Aorta (tissue), 5 donors: ENCODE results near the gene INO80B. TPM values are rescaled to one million over a fixed set of nuclear protein-coding genes. Genes with fewer than 3 reads are reported as not detected.

Experiments used
- ATAC-seq: fragments of 200-7000 bp; cut with Tn5 transposase; one replicate; pipeline ENCODE4 v1.9.1; 2022; ENCODE audit warnings: moderate library complexity; ENCODE audit not compliant: low FRiP score
- DNase-seq, 2 donors: peaks; one replicate each; pipeline ENCODE4 v3.0.0-alpha.2; 2020
- H3K27ac ChIP-seq, 2 donors: one replicate each; pipeline ENCODE4 v1.5.1; 2013; ENCODE audit warnings: low read length in 2 of 2, mild to moderate bottlenecking in 2 of 2, moderate library complexity in 2 of 2, control low read depth in 1 of 2, inconsistent platforms in 1 of 2, low read depth in 1 of 2
- H3K27me3 ChIP-seq, 2 donors: one replicate each; pipeline ENCODE4 v1.6.1; 2013; ENCODE audit warnings: control low read depth in 1 of 2, low read length in 1 of 2, mild to moderate bottlenecking in 1 of 2, moderate library complexity in 1 of 2; ENCODE audit not compliant: insufficient read depth in 2 of 2, control insufficient read depth in 1 of 2
- H3K36me3 ChIP-seq, 2 donors: one replicate each; pipeline ENCODE4 v1.6.1; 2013; ENCODE audit warnings: control low read depth in 1 of 2, low read length in 1 of 2, mild to moderate bottlenecking in 1 of 2; ENCODE audit not compliant: insufficient read depth in 2 of 2, control insufficient read depth in 1 of 2
- H3K4me1 ChIP-seq, 2 donors: one replicate each; pipeline ENCODE4 v1.6.1; 2013; ENCODE audit warnings: low read length in 2 of 2, control low read depth in 1 of 2, mild to moderate bottlenecking in 1 of 2, moderate library complexity in 1 of 2; ENCODE audit not compliant: insufficient read depth in 2 of 2, control insufficient read depth in 1 of 2
- H3K4me3 ChIP-seq, 2 donors: one replicate each; pipeline ENCODE4 v1.5.1; 2013; ENCODE audit warnings: low read length in 2 of 2, control low read depth in 1 of 2, mild to moderate bottlenecking in 1 of 2
- H3K9me3 ChIP-seq: one replicate; pipeline ENCODE4 v1.6.1; 2013; ENCODE audit warnings: mild to moderate bottlenecking, low read length; ENCODE audit not compliant: control insufficient read depth
- WGBS, 2 donors: extraction: QIAGEN DNeasy Blood & Tissue Kit; methylation state at CpG; one replicate each; pipeline ENCODE4 v1.1.7; 2013; 5-methylcytosine and 5-hydroxymethylcytosine counted together
- intact Hi-C, 2 donors: fragments of 100-400 bp; cut with DNase I; formaldehyde crosslinking; loops; one replicate each; pipeline versions ENCODE4 v1.14.2 to v1.15.0; 2022
- polyA plus RNA-seq, 2 donors: library from polyadenylated mRNA; stranded (reverse); fragments of 200-250 nt; gene quantifications; one replicate each; pipeline ENCODE4 v1.2.3, GENCODE V29; 2013
- total RNA-seq, 2 donors: library from RNA; stranded (reverse); fragmentation: NEBNext Ultra II Directional; extraction: Animal tissue kit (Norgen Biotek cat#: 25700); gene quantifications; one replicate each; pipeline ENCODE4 v1.2.1, GENCODE V29; 2021
- donor health status: healthy with polysubstance abuse.
- donor health status: Bipolar disorder and iron deficiency.
- donor health status: DM: no; HTN: no; CAD: no.
- donor health status: DM: no; HTN: no; CAD: no.
- donor health status: DM: yes; HTN: yes; CAD: no.

The INO80B gene
- total and polyA plus RNA-seq, 4 donors, result 18.2 to 60.9 (median 33.8) TPM

- ATAC-seq, result no peak
Observed at GRCh38 chr2:74501335-74502071, 46.6 kb downstream of the INO80B start.

GRCh38 chr2:74502147-74502719, 47.3 kb downstream of the INO80B start:
- DNase-seq (no peak), ATAC-seq (no peak)
- H3K9me3 ChIP-seq, result no peaks in the 10 kb centered on the region
- intact Hi-C loops, result no loop called here
- no peaks in the 10 kb centered on the region for H3K4me1 ChIP-seq
- no peak overlapping the region for H3K4me3 ChIP-seq
- WGBS, 2 donors, result 43 to 47% methylated on average over 32 of the region's 32 CpGs
- H3K27me3 ChIP-seq, result no peaks in the 10 kb centered on the region
- peaks cover 0 to 1% of the 10 kb centered on the region in 2 donors for H3K36me3 ChIP-seq
- H3K27ac ChIP-seq, result no peak overlapping the region

More at GRCh38 chr2:74501335-74502071, 46.6 kb downstream of the INO80B start:
- no peak overlapping the region for H3K27ac ChIP-seq
- no peaks in the 10 kb centered on the region for H3K9me3 ChIP-seq
- no peaks in the 10 kb centered on the region for H3K27me3 ChIP-seq
- H3K36me3 ChIP-seq, result peaks cover 0 to 1% of the 10 kb centered on the region in 2 donors
- no peaks in the 10 kb centered on the region for H3K4me1 ChIP-seq
- H3K4me3 ChIP-seq, result no peak overlapping the region
- intact Hi-C loops, result no loop called here
- 87 to 88% methylated on average over 18 of the region's 18 CpGs for WGBS, 2 donors
- no peak for DNase-seq

- Histone ChIP-seq H3K4me3 (peak overlapping the region in 1 of 2 donors; percentile 27), H3K27ac (no peak overlapping the region), H3K36me3 (peaks cover 0 to 1% of the 10 kb centered on the region in 2 donors), H3K9me3 (no peaks in the 10 kb centered on the region), H3K4me1 (no peaks in the 10 kb centered on the region), H3K27me3 (no peaks in the 10 kb centered on the region)
- DNase-seq, result peak; percentile 91 to 93
- intact Hi-C loops, result no loop called here
- peak; percentile 67 for ATAC-seq
- WGBS, 2 donors, result 5 to 6% methylated on average over 63 to 67 of the region's 67 CpGs
Observed at GRCh38 chr2:74502720-74503505, 48.0 kb downstream of the INO80B start.

- no peak for DNase-seq
- no peak overlapping the region for H3K4me3 ChIP-seq
- H3K27ac ChIP-seq, result no peak overlapping the region
- H3K4me1 ChIP-seq, result no peaks in the 10 kb centered on the region
- intact Hi-C loops, result no loop called here
- no peaks in the 10 kb centered on the region for H3K9me3 ChIP-seq
- 72% methylated on average over 45 of the region's 45 CpGs for WGBS, 2 donors
- no peaks in the 10 kb centered on the region for H3K27me3 ChIP-seq
- no peak for ATAC-seq
- peaks cover 0 to 1% of the 10 kb centered on the region in 2 donors for H3K36me3 ChIP-seq
Observed at GRCh38 chr2:74503506-74504475, 48.9 kb downstream of the INO80B start.

GRCh38 chr2:74504591-74504990, 49.7 kb downstream of the INO80B start:
- no peaks in the 10 kb centered on the region for H3K9me3 ChIP-seq
- no peaks in the 10 kb centered on the region for H3K4me1 ChIP-seq
- H3K36me3 ChIP-seq, result peaks cover 0 to 1% of the 10 kb centered on the region in 2 donors
- intact Hi-C loops, result no loop called here
- H3K27me3 ChIP-seq, result no peaks in the 10 kb centered on the region
- 93 to 96% methylated on average over 3 of the region's 3 CpGs for WGBS, 2 donors
- H3K4me3 ChIP-seq, result no peak overlapping the region
- no peak for DNase-seq
- no peak overlapping the region for H3K27ac ChIP-seq
- no peak for ATAC-seq

GRCh38 chr2:74505448-74506246, 50.8 kb downstream of the INO80B start:
- Histone ChIP-seq H3K4me1 (no peaks in the 10 kb centered on the region), H3K27ac (no peak overlapping the region), H3K36me3 (peaks cover 0 to 1% of the 10 kb centered on the region in 2 donors), H3K4me3 (no peak overlapping the region), H3K27me3 (no peaks in the 10 kb centered on the region), H3K9me3 (no peaks in the 10 kb centered on the region)
- 96% methylated on average over 14 of the region's 14 CpGs for WGBS, 2 donors
- DNase-seq (no peak), ATAC-seq (no peak)
- intact Hi-C loops, result loop anchor here in 1 of 2 donors (2.0 kb wide), 1 partner anchor 23 kb away; the partner anchor contains the start of genes AUP1 and HTRA2

GRCh38 chr2:74507145-74507925, 52.4 kb downstream of the INO80B start, which contains the start of gene PCGF1:
TSS of gene PCGF1 (minus strand) at chr2:74507695. CDS start at chr2:74507668, 27 bp downstream.
- intact Hi-C loops, result loop anchor here in 1 of 2 donors (2.0 kb wide), 1 partner anchor 21 kb away; the partner anchor contains the start of genes AUP1 and HTRA2
- WGBS, 2 donors, result 1% methylated on average over 56 of the region's 56 CpGs

More at GRCh38 chr2:74507145-74507925, 52.4 kb downstream of the INO80B start, which contains the start of gene PCGF1:
- ATAC-seq, result peak; percentile 96
- Histone ChIP-seq H3K36me3 (peaks cover 0 to 1% of the 10 kb centered on the region in 2 donors), H3K27me3 (no peaks in the 10 kb centered on the region), H3K9me3 (no peaks in the 10 kb centered on the region), H3K4me1 (no peaks in the 10 kb centered on the region), H3K4me3 (peak within 1 kb of the TSS; percentile 16 to 51), H3K27ac (peak within 1 kb of the TSS in 1 of 2 donors; percentile 79)
- peak; percentile 99 to 100 for DNase-seq
